NCI-H82 treated with DMSO at 0.1 percent for 48 hours (cell line): Measurements from ENCODE around the gene KIF13A.
"Not testable (repeated sequence)": the region's sequence is repeated elsewhere in the genome, so short reads cannot be mapped to it uniquely, and the experiment has no call there.

Experiments used
- DNase-seq: peaks from one replicate; lab custom pipeline; 2025; ENCODE audit not compliant: unreplicated experiment; lab: John Stamatoyannopoulos, UW

The KIF13A gene

GRCh38 chr6:17935188-17936149 lies 52.0 kb downstream of the KIF13A start:
- no peak for DNase-seq

DNA sequence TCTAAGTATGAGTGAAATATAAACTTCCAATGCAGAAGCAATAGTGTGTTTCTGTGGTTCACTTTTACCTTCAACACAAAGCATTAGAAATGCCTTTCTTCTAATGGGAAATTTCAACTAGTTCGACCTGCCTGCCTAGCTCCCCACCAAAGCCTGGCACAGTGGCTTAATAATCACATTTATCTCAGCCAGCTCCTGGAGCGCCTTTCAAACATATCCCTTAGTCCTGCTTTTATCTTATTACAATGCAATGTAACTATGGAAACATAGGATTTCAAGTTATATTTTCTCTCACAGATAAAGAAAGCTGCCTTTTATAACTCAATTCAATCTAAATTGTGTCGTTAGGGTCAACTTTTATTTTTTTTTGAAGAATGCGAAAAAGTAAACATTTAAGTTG lies 53.7 kb downstream of the KIF13A start:
- no peak for DNase-seq

DNA sequence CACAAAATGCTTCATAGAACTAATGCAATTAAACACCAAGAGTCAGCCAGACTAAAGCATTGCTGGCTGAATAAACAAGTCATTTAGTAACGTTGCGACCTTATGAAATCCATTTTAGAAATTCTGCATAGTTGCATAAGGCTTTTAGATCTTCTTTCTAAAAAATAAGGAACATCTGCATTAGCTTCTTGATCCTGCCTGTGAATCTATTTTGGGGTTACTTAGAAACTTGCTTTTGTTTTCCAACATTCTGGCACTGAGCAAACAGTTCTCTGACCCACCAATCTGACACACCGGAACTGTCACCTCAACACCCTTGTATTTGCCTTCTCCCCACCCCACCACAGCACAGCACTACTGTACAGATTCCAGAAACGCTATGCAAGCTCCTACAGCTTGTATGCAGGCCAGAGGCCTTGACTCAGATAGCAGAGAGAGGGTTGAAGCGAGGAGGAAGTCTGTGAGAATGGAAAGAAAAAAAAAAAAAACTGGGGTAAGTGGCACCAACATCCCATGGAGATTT lies 55.0 kb downstream of the KIF13A start:
- DNase-seq, result no peak

GRCh38 chr6:17931227-17931626 lies 56.2 kb downstream of the KIF13A start:
- no peak for DNase-seq

GRCh38 chr6:17930321-17930993 lies 57.0 kb downstream of the KIF13A start:
- DNase-seq, result no peak

- DNase-seq, result no peak
Observed at GRCh38 chr6:17928514-17929430, 58.7 kb downstream of the KIF13A start.

GRCh38 chr6:17927705-17928104 lies 59.7 kb downstream of the KIF13A start:
- DNase-seq, result no peak

GRCh38 chr6:17923401-17923863 lies 64.0 kb downstream of the KIF13A start:
- no peak for DNase-seq

DNA sequence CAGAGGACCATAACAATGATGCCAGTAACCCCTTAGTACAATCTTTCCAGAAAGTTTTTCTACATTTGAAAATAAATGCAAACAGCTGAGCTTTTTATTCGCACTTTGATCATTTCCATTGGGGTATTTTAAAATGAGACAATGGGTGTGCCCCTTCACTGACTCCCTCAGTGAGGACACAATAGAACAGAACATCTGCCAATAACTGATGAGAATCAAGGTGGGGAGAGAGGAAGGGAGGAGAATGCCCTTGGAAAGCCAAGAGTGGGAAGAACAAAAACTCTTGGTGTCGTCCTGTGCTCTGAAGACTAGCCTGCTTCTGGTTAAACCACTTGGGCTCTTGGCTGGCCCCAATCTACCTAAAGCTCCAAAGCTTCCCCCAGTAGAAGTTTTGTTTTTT lies 66.0 kb downstream of the KIF13A start:
- DNase-seq, result no peak

DNA sequence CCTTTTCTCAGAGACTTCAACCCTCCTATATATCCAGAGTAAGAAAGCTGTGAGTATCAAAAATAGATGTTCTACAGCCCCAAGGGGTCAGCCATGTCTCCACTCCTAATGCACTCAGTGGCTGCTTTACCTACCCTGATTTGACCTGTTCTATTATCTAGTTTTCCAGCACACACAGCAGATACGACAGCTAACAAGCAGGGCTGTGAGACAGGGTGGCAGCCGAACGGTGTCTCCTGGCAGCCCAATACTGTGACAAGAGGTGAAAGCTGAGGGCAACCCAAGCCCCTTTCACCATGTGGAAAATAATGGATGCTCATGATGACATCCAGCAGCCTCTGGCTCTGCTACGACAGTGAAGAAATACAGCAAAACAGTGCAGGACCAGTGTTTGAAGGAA lies 67.9 kb downstream of the KIF13A start:
- no peak for DNase-seq

- DNase-seq, result no peak
Observed at GRCh38 chr6:17917837-17918763, 69.3 kb downstream of the KIF13A start.

DNA sequence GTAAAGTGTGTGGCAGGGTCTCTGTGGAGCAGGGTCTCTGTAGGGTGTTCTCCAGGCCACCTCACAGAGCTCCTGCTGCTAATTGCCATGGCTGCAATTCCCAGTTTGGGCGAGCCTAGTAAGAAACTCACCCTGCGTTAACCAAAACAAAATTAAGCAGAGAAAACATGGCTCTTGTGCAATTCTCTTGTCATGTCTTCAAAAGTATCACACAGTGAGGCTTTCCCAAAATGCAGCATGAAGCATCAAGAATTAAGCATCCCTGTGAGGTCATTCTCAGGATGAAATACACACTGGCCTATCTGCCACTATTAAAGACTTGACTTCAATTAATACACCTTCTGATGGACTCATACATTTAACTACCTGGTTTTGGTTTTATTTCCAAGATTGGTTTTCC lies 72.8 kb downstream of the KIF13A start:
- DNase-seq, result no peak

GRCh38 chr6:17912521-17912920 lies 74.9 kb downstream of the KIF13A start:
- no peak for DNase-seq

DNA sequence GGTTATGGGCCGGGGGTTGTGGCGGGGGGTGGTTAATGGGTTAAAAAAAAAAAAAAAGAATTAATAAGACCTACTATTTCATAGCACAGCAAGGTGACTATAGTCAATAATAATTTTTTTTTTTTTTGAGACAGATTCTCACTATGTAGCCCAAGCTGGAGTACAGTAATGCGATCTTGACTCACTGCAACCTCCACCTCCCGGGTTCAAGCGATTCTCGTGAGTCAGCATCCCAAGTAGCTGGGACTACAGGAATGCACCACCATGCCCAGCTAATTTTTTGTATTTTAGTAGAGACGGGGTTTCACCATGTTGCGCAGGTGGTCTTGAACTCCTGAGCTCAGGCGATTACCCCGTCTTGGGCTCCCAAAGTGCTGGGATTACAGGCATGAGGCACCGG lies 75.8 kb downstream of the KIF13A start:
- not testable (repeated sequence) for DNase-seq

- DNase-seq, result no peak
Observed at GRCh38 chr6:17910189-17910588, 77.2 kb downstream of the KIF13A start.

- DNase-seq, result no peak
Observed at GRCh38 chr6:17908831-17909230, 78.6 kb downstream of the KIF13A start.

GRCh38 chr6:17907406-17908229 lies 79.8 kb downstream of the KIF13A start:
- no peak for DNase-seq

- no peak for DNase-seq
Observed at GRCh38 chr6:17905611-17906592, 81.5 kb downstream of the KIF13A start.
